Progenitor cell of endocrine pancreas (in vitro differentiated cells): ENCODE measurements around the gene LOXL4. TPM values are rescaled to one million over a fixed set of nuclear protein-coding genes. Genes with fewer than 3 reads are reported as not detected.

Experiments
- DNase-seq: peaks from one replicate; pipeline ENCODE4 v3.0.0; 2021; ENCODE audit warnings: low spot score; ENCODE audit not compliant: unreplicated experiment
- H3K27ac Mint-ChIP-seq: 2 replicates; pipeline ENCODE4 v1.8.0; 2021; ENCODE audit warnings: mild to moderate bottlenecking, moderate library complexity, mixed read lengths
- H3K27me3 Mint-ChIP-seq: 2 replicates; pipeline ENCODE4 v1.8.0; 2021; ENCODE audit warnings: mixed read lengths
- H3K36me3 Mint-ChIP-seq: 2 replicates; pipeline ENCODE4 v1.8.0; 2022; ENCODE audit warnings: mixed read lengths; ENCODE audit not compliant: insufficient read depth
- H3K4me1 Mint-ChIP-seq: 2 replicates; pipeline ENCODE4 v1.8.0; 2021; ENCODE audit warnings: low read depth, mixed read lengths
- H3K4me3 Mint-ChIP-seq: 2 replicates; pipeline ENCODE4 v1.8.0; 2021; ENCODE audit warnings: low read depth, mild to moderate bottlenecking, moderate library complexity, mixed read lengths
- H3K9me3 Mint-ChIP-seq: 2 replicates; pipeline ENCODE4 v1.8.0; 2021; ENCODE audit warnings: low read depth, mixed read lengths
- long read RNA-seq: library from polyadenylated mRNA; unstranded; transcript quantifications from one replicate; pipeline ENCODE4 v2.0.0, GENCODE V29; 2020
- total RNA-seq: library from RNA; stranded (reverse); gene quantifications from 2 replicates; pipeline ENCODE4 v1.2.1, GENCODE V29; 2021
- TF ChIP-seq, protein P1 (sequence below): fragments of 200-600 bp; sonication (generic); IDR thresholded peaks from one replicate; pipeline ENCODE4 v1.5.0; 2021; ENCODE audit warnings: antibody characterized with exemption, mild to moderate bottlenecking; ENCODE audit not compliant: unreplicated experiment

LOXL4 gene
- 3.6 and 3.7 TPM in 2 replicates for total RNA-seq
- long read RNA-seq, partial matches to known transcripts: 1 of 6 reads
- long read RNA-seq, other reads (novel, unspliced or antisense): 2 of 6 reads

DNA sequence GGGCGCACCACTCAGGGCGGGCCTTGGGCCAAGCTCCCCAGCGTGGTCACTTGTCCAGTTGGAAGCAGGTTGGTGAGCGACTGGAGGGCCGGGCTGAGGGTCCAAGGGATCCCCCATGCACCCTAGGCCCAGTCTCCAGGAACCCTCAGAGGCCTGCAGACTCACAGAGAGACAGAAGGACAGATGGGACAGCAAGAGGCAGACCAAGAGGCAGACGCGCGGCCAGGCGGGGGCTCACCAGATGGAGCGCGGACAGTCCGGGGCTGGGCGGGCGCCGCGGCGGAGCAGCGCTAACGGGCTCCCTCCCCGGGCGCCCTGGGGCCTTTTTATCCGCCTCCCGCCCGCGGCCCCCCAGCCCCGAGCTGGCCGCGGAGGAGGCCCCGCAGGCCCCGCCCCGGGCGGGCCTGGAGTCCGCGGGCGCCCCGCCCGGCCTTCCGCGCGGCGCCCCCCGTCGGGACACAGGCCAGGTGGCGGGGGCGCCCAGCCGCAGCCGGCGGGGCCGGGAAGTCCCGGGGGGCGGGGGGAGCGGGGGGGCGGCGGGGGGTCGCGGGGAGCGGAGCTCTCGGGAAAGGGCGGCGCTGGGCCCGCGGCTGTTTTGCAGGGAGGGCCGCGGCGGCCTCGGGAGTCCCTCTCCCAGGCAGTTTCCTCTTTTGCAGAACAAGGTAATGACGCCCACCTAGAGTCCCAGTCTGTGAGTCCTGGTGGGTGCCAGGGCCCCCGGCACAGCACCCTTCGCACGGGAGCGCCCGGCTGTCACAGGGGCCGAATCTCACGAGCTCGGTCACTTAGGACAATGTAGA lies at the start of gene LOXL4:
TSS of gene LOXL4 (minus strand) at position 301 of the 800 bp plus-strand sequence. CDS start 5,175 bp downstream, outside the sequence.
- TF ChIP-seq, protein P1, sequence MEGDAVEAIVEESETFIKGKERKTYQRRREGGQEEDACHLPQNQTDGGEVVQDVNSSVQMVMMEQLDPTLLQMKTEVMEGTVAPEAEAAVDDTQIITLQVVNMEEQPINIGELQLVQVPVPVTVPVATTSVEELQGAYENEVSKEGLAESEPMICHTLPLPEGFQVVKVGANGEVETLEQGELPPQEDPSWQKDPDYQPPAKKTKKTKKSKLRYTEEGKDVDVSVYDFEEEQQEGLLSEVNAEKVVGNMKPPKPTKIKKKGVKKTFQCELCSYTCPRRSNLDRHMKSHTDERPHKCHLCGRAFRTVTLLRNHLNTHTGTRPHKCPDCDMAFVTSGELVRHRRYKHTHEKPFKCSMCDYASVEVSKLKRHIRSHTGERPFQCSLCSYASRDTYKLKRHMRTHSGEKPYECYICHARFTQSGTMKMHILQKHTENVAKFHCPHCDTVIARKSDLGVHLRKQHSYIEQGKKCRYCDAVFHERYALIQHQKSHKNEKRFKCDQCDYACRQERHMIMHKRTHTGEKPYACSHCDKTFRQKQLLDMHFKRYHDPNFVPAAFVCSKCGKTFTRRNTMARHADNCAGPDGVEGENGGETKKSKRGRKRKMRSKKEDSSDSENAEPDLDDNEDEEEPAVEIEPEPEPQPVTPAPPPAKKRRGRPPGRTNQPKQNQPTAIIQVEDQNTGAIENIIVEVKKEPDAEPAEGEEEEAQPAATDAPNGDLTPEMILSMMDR: no peak
- DNase-seq: no peak

DNA sequence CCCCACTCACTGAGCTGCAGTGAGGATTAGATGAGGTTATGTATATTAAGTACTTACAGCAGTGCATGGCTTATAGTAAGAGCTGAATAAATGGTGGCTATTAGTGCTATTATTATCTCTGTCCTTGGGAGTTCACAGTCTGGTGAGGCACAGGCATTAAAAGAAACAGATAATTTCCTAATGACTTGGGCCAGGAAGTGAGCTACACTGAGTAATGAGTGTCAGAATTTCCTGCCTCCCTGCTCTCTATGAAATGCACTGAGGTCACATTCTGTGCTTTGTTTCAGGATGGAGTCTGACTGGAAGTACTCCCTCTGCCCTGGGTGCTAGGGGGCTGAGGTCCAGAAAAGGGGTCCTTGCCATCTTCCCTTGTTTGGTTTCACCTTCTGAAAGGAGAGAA lies 48.7 kb upstream of the LOXL4 start:
- Mint-ChIP-seq H3K4me1 (no peaks in the 10 kb centered on the region), H3K27me3 (peaks cover 23% of the 10 kb centered on the region), H3K27ac (no peak overlapping the region), H3K4me3 (no peak overlapping the region), H3K9me3 (no peaks in the 10 kb centered on the region), H3K36me3 (no peaks in the 10 kb centered on the region)
- DNase-seq: no peak
- TF ChIP-seq, protein P1: no peak

More for the DNA sequence above, at the start of gene LOXL4:
- Mint-ChIP-seq H3K4me3 (peak within 1 kb of the TSS; percentile 80), H3K27ac (peak within 1 kb of the TSS; percentile 65), H3K4me1 (peaks cover 20% of the 10 kb centered on the region), H3K27me3 (peaks cover 66% of the 10 kb centered on the region), H3K36me3 (no peaks in the 10 kb centered on the region), H3K9me3 (no peaks in the 10 kb centered on the region)

DNA sequence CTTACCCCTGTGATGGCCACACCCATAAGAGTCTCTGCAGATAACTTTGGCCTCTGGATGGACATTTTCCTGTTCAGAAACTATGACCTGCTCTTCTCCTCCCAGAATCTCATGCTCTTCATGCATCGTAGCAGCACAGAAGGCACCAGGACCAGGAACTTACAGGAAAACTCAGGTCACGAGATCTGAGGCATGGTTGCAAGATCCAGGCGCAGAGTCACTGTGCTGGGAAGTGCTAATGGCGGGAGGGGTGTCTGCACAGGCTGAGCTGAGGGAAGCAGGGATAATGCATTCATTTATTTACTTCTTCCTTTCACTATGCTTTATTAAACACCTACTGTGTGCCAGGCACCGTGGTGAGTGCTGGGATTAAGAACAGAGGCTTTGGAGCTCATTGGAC lies 48.2 kb upstream of the LOXL4 start:
- TF ChIP-seq, protein P1: no peak
- Mint-ChIP-seq H3K4me3 (no peak overlapping the region), H3K27ac (no peak overlapping the region), H3K27me3 (peaks cover 23% of the 10 kb centered on the region), H3K36me3 (no peaks in the 10 kb centered on the region), H3K4me1 (no peaks in the 10 kb centered on the region), H3K9me3 (no peaks in the 10 kb centered on the region)
- DNase-seq: no peak

DNA sequence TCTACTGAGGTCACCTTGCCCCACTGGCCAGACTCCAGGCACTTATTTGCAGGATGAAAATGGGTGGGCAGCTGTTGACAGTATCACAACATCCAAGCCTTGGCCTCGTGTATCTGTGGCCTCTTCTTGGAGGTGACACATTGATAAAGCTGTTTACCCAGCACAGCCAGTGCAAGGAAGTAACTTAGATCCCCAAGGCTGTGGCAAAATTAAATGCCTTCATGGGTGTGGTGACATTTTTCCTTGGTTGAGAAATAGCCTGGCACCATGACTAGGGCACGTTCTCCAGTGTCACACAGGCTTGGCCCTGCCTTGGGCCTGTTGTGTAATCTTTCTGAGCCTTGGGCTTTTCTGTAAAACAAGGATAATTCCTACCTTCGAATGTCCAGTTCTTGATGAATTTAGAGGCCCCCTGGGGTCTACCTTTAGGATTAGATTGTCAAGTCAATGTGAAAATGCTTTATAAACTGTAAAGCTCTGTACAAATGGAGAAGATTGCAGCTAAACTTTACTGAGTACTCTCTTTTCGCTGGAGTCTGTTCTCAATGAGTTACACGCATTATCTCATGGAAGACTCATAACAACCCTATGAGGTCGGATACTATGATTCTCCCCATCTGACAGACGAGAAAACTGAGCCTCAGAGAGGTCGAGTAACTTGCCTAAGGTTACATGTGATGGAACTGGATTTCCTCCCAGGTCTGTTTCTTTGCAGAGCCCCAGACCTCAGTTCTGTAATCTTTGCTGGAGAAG lies 46.7 kb upstream of the LOXL4 start:
- no peak for DNase-seq
- Mint-ChIP-seq H3K4me1 (no peaks in the 10 kb centered on the region), H3K27ac (no peak overlapping the region), H3K4me3 (no peak overlapping the region), H3K36me3 (no peaks in the 10 kb centered on the region), H3K9me3 (no peaks in the 10 kb centered on the region), H3K27me3 (peaks cover 23% of the 10 kb centered on the region)
- TF ChIP-seq, protein P1: no peak

DNA sequence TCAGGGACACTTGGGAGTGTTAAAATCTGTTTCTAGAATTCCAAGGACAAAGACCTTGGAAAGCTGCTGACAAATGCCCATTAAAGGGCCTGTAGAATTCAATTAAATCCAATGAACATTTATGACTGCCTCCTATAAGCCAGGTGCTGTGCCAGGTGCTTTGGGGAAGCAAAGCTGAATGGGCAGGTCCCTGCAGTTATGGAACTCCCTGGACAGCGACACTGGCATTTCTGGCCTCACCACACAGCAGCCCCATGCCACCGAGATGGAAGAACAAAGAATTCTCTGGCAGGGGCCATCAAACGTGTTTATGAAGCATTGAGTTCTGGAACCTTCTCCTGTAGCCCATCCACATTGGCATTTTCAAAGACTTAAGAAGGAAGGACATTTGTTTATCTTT lies 45.6 kb upstream of the LOXL4 start:
- TF ChIP-seq, protein P1: no peak
- no peak overlapping the region for H3K27ac Mint-ChIP-seq
- peaks cover 25% of the 10 kb centered on the region for H3K27me3 Mint-ChIP-seq
- H3K4me1 Mint-ChIP-seq: peaks cover 3% of the 10 kb centered on the region
- H3K36me3 Mint-ChIP-seq: no peaks in the 10 kb centered on the region
- H3K4me3 Mint-ChIP-seq: no peak overlapping the region
- DNase-seq: no peak
- no peaks in the 10 kb centered on the region for H3K9me3 Mint-ChIP-seq
